ENCODE measurements around the gene TMPRSS11F. TPM values are rescaled to one million over a fixed set of nuclear protein-coding genes. Genes with fewer than 3 reads are reported as not detected.

Gene TMPRSS11F
- total RNA-seq, 2 donors from 2014 or later = not detected

DNA sequence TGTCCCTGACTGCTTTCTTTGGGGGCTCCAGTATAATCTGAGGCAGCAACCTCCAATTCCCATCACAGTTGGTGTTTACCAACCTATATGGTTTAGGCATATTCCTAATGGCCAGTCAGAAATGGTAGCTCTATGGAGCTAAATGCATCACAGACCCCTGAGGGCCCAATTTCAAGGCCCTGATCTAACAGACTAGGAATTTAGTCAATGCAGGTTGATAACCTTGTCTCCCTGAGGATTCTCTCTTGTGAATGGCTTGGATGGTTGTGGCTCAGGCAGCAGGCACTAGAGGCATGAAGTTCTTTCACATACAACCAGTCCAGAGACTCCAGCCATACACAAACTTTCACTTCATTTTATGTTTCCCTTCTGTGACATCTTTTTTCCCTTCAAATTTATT is 59.4 kb downstream of the TMPRSS11F start:
- Mint-ChIP-seq H3K27me3 (ENCODE audit: low read depth) (no peaks in the 10 kb centered on the region), H3K27ac (no peak overlapping the region), H3K36me3 (ENCODE audit: insufficient read depth in 2 of 2) (no peaks in the 10 kb centered on the region), H3K4me3 (no peak overlapping the region), H3K4me1 (ENCODE audit: low read depth) (no peaks in the 10 kb centered on the region), H3K9me3 (no peaks in the 10 kb centered on the region)
- ATAC-seq (replicated peaks in 1 of 2) = no peak
- no peak for DNase-seq

DNA sequence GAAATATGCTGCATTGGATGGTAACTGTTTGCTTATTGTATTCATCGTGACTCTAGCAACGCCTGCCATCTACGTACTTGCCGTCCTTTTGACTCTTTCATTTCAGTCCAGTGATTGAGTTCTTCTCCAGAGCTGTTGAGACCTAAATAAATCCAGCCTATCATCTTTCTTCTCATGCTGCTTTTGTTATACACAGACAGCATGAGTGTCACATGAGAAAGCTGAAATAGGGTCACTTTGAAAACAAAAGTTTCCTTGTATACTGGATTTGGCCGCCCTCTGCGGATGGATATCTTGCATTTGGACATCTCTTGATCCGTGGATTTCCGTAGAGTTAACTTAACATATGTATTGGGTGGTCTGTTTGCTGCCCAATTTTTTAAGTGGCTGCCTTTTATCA is 67.2 kb downstream of the TMPRSS11F start:
- no peak overlapping the region for H3K27ac Mint-ChIP-seq
- H3K27me3 Mint-ChIP-seq (ENCODE audit: low read depth) = no peaks in the 10 kb centered on the region
- no peak for DNase-seq
- no peak overlapping the region for H3K4me3 Mint-ChIP-seq
- H3K9me3 Mint-ChIP-seq = no peaks in the 10 kb centered on the region
- no peak for ATAC-seq (replicated peaks in 1 of 2)
- no peaks in the 10 kb centered on the region for H3K36me3 Mint-ChIP-seq (ENCODE audit: insufficient read depth in 2 of 2)
- no peaks in the 10 kb centered on the region for H3K4me1 Mint-ChIP-seq (ENCODE audit: low read depth)

DNA sequence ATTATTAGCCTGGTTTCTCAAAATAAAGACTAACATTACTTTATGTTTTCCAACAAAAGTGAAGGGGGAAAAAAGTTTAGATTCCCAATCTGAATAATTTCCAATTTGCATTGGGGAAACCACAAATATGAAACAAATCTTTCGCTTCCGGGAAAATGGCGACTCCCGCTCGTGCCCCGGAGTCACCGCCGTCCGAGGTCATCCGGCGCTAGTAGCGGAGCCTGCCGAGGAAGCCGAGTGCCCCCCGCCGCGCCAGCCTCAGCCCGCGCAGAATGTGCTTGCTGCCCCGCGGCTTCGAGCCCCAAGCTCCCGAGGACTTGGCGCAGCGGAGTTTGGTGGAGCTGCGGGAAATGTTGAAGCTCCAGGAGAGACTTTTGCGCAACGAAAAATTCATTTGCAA is 91.4 kb downstream of the TMPRSS11F start:
- H3K4me1 Mint-ChIP-seq (ENCODE audit: low read depth) = no peaks in the 10 kb centered on the region
- no peak for DNase-seq

DNA sequence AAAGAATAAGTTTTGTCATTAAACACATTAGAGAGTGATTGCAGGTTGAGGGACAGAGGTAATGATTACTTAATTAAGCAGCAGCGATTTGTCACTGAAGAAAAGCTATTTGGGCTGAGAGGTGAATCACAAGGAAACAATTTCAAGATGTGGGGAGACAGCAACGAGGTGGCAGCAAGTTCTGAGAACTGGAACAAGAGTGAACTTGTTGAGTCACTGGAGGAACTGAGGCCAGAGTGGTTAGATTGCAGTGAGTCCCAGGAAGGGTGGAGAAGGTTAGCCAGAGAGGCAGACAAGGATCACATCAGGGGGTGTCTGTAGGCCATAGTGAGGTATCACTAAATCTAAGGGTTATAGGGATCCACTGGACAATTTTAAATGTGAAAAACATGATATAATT is 108.5 kb downstream of the TMPRSS11F start:
- Mint-ChIP-seq H3K27ac (no peak overlapping the region), H3K4me3 (no peak overlapping the region)
- no peak for DNase-seq

More for the DNA sequence above, 91.4 kb downstream of the TMPRSS11F start:
- Mint-ChIP-seq H3K27ac (no peak overlapping the region), H3K9me3 (no peaks in the 10 kb centered on the region), H3K27me3 (ENCODE audit: low read depth) (no peaks in the 10 kb centered on the region), H3K36me3 (ENCODE audit: insufficient read depth in 2 of 2) (no peaks in the 10 kb centered on the region), H3K4me3 (no peak overlapping the region)
- no peak for ATAC-seq (replicated peaks in 1 of 2)

DNA sequence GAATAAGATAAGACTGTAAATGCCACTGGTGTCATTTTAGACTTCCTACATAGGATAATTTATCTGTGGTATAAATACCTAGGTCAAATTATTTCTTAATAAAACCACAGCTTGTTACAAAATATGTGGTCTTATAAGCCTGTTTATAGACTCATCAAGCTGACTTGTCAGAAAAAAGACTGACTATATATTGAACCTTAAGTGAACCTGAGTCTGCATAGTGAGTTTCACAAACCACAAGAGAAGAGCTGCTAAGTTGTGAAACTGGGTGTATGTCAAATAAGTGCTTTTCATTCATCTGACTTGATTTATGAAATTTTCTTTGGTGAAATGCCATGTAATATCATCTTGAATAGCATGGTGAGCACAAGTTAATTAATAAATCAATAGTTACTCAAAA is 118.0 kb downstream of the TMPRSS11F start:
- Mint-ChIP-seq H3K4me3 (no peak overlapping the region), H3K36me3 (ENCODE audit: insufficient read depth in 2 of 2) (no peaks in the 10 kb centered on the region), H3K27me3 (ENCODE audit: low read depth) (no peaks in the 10 kb centered on the region), H3K4me1 (ENCODE audit: low read depth) (no peaks in the 10 kb centered on the region), H3K27ac (no peak overlapping the region), H3K9me3 (no peaks in the 10 kb centered on the region)
- no peak for DNase-seq
- ATAC-seq (replicated peaks in 1 of 2) = no peak

More for the DNA sequence above, 108.5 kb downstream of the TMPRSS11F start:
- Mint-ChIP-seq H3K9me3 (no peaks in the 10 kb centered on the region), H3K36me3 (ENCODE audit: insufficient read depth in 2 of 2) (no peaks in the 10 kb centered on the region), H3K27me3 (ENCODE audit: low read depth) (no peaks in the 10 kb centered on the region), H3K4me1 (ENCODE audit: low read depth) (no peaks in the 10 kb centered on the region)
- ATAC-seq (replicated peaks in 1 of 2) = no peak

Other genes with a start within 250 kb of the TMPRSS11F start
- not detected for gene TMPRSS11D, start 245.9 kb downstream of the TMPRSS11F start, total RNA-seq
- gene TMPRSS11A, start 166.4 kb downstream of the TMPRSS11F start, total RNA-seq = not detected
- not detected for gene TMPRSS11B, start 115.8 kb upstream of the TMPRSS11F start, total RNA-seq
- gene YTHDC1, start 220.2 kb upstream of the TMPRSS11F start, total RNA-seq = 100 to 1,000 TPM in 1 of 2 donors, 10 to 100 TPM in 1; 92.2 to 105 TPM

Measured in activated T-cell treated with anti-CD3 and anti-CD28 coated beads, Interleukin-2, amount 50 U/mL, for 72 hours (primary cell).